ENCODE data around the gene TBC1D14. TPM values are rescaled to one million over a fixed set of nuclear protein-coding genes. Genes with fewer than 3 reads are reported as not detected.
A peak's percentile ranks its signal among the peaks of the same experiment; 100 is the strongest.

The TBC1D14 gene
- total RNA-seq, 2 donors from 2014 or later = 42.3 to 43.5 TPM

- Mint-ChIP-seq H3K4me1 (peaks cover 12% of the 10 kb centered on the region), H3K36me3 (ENCODE audit: low read depth) (peaks cover 59% of the 10 kb centered on the region), H3K27me3 (ENCODE audit: insufficient read depth) (no peaks in the 10 kb centered on the region), H3K9me3 (no peaks in the 10 kb centered on the region), H3K4me3 (no peak overlapping the region), H3K27ac (no peak overlapping the region)
- peaks cover 71% of the 10 kb centered on the region for H3K36me3 ChIP-seq (ENCODE audit: control insufficient read depth, insufficient read depth, low read length)
- no peak overlapping the region for H3K9ac ChIP-seq (ENCODE audit: extremely low read depth, low read length, poor library complexity, severe bottlenecking)
- H3K4me1 ChIP-seq (ENCODE audit: control insufficient read depth, insufficient read depth, low read length) = peaks cover 9% of the 10 kb centered on the region
- H3K27ac ChIP-seq (ENCODE audit: low read depth, low read length) = no peak overlapping the region
- H3K9me3 ChIP-seq (ENCODE audit: control insufficient read depth, low read length) = no peaks in the 10 kb centered on the region
- TF ChIP-seq, protein P1, sequence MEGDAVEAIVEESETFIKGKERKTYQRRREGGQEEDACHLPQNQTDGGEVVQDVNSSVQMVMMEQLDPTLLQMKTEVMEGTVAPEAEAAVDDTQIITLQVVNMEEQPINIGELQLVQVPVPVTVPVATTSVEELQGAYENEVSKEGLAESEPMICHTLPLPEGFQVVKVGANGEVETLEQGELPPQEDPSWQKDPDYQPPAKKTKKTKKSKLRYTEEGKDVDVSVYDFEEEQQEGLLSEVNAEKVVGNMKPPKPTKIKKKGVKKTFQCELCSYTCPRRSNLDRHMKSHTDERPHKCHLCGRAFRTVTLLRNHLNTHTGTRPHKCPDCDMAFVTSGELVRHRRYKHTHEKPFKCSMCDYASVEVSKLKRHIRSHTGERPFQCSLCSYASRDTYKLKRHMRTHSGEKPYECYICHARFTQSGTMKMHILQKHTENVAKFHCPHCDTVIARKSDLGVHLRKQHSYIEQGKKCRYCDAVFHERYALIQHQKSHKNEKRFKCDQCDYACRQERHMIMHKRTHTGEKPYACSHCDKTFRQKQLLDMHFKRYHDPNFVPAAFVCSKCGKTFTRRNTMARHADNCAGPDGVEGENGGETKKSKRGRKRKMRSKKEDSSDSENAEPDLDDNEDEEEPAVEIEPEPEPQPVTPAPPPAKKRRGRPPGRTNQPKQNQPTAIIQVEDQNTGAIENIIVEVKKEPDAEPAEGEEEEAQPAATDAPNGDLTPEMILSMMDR (conservative IDR thresholded peaks at IDR 0.05) = no peak
- H3K4me3 ChIP-seq (ENCODE audit: low read length) = no peak overlapping the region
- no peak for DNase-seq
- no peaks in the 10 kb centered on the region for H3K27me3 ChIP-seq (ENCODE audit: control insufficient read depth, insufficient read depth, low read length, poor library complexity, severe bottlenecking)
These were observed 36.3 kb upstream of the TBC1D14 start for GRCh38 chr4:6873291-6873690.

DNA sequence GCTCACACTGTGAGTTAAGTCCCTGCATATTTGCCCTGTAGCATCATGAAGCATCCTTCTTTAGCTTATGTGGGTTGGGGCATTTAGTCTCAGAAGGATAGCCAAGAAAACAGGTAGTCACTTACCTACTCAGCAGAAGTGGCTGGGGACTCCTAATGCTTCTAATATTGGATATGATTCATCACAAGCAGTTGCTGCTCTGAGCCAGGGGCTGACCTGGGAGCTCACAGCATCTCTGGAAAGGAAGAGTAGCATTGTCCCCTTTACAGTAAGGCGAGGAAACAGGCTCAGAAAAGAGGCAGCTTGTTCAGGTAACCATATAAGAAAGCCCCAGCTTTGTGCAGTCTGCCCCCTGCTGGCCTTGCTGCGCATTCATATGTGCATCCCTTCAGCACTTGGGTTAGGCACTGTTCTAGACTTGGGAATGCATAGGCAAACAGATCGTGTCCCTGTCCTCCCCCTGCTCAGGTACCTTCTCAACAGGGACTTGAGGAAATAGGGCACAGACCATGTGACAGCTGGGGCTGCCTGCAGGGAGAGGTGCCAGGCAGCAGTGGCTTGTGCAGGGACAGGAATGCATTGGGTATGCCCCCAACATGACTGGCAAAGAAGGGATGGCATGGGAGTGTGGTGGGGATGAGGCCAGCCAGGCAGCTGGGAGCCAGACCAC, 35.7 kb upstream of the TBC1D14 start:
- 70 to 72% methylated on average over 3 of the region's 3 CpGs for WGBS, 2 experiments (ENCODE audit: insufficient coverage in 1 of 2, insufficient read length in 1 of 2)
- DNase-seq = peak; percentile 91
- H3K9ac ChIP-seq (ENCODE audit: extremely low read depth, low read length, poor library complexity, severe bottlenecking) = no peak overlapping the region
- H3K4me1 ChIP-seq (ENCODE audit: control insufficient read depth, insufficient read depth, low read length) = peaks cover 9% of the 10 kb centered on the region
- no peaks in the 10 kb centered on the region for H3K9me3 Mint-ChIP-seq
- no peak overlapping the region for H3K4me3 ChIP-seq (ENCODE audit: low read length)
- no peak overlapping the region for H3K27ac Mint-ChIP-seq
- H3K4me1 Mint-ChIP-seq = peaks cover 5% of the 10 kb centered on the region
- no peak overlapping the region for H3K4me3 Mint-ChIP-seq
- TF ChIP-seq, protein P1 (conservative IDR thresholded peaks at IDR 0.05) = peak; percentile 90
- peaks cover 78% of the 10 kb centered on the region for H3K36me3 ChIP-seq (ENCODE audit: control insufficient read depth, insufficient read depth, low read length)
- no peaks in the 10 kb centered on the region for H3K27me3 Mint-ChIP-seq (ENCODE audit: insufficient read depth)
- H3K36me3 Mint-ChIP-seq (ENCODE audit: low read depth) = peaks cover 65% of the 10 kb centered on the region
- no peak overlapping the region for H3K27ac ChIP-seq (ENCODE audit: low read depth, low read length)
- H3K27me3 ChIP-seq (ENCODE audit: control insufficient read depth, insufficient read depth, low read length, poor library complexity, severe bottlenecking) = no peaks in the 10 kb centered on the region
- H3K9me3 ChIP-seq (ENCODE audit: control insufficient read depth, low read length) = no peaks in the 10 kb centered on the region

- WGBS, 2 experiments (ENCODE audit: insufficient coverage in 1 of 2, insufficient read length in 1 of 2) = 96 to 100% methylated on average over 4 of the region's 4 CpGs
- no peaks in the 10 kb centered on the region for H3K9me3 Mint-ChIP-seq
- peaks cover 2% of the 10 kb centered on the region for H3K4me1 ChIP-seq (ENCODE audit: control insufficient read depth, insufficient read depth, low read length)
- H3K27me3 Mint-ChIP-seq (ENCODE audit: insufficient read depth) = no peaks in the 10 kb centered on the region
- DNase-seq = no peak
- H3K27ac ChIP-seq (ENCODE audit: low read depth, low read length) = no peak overlapping the region
- H3K4me3 Mint-ChIP-seq = no peak overlapping the region
- no peak overlapping the region for H3K27ac Mint-ChIP-seq
- TF ChIP-seq, protein P1 (conservative IDR thresholded peaks at IDR 0.05) = no peak
- H3K4me3 ChIP-seq (ENCODE audit: low read length) = no peak overlapping the region
- no peaks in the 10 kb centered on the region for H3K27me3 ChIP-seq (ENCODE audit: control insufficient read depth, insufficient read depth, low read length, poor library complexity, severe bottlenecking)
- no peaks in the 10 kb centered on the region for H3K4me1 Mint-ChIP-seq
- no peaks in the 10 kb centered on the region for H3K9me3 ChIP-seq (ENCODE audit: control insufficient read depth, low read length)
- peaks cover 72% of the 10 kb centered on the region for H3K36me3 Mint-ChIP-seq (ENCODE audit: low read depth)
- H3K9ac ChIP-seq (ENCODE audit: extremely low read depth, low read length, poor library complexity, severe bottlenecking) = no peak overlapping the region
- peaks cover 80% of the 10 kb centered on the region for H3K36me3 ChIP-seq (ENCODE audit: control insufficient read depth, insufficient read depth, low read length)
These were observed 34.6 kb upstream of the TBC1D14 start for GRCh38 chr4:6874981-6875380.

All from endodermal cell (in vitro differentiated cells).